ENCODE measurements around the gene SHB.

Gene SHB

GRCh38 chr9:38009035-38009501 lies 60.0 kb downstream of the SHB start:
- no peak for TF ChIP-seq CTCF (IDR thresholded peaks at IDR 0.05; ENCODE audit: poor library complexity, severe bottlenecking)
- no peaks in the 10 kb centered on the region for H3K9me3 ChIP-seq (ENCODE audit: severe bottlenecking)
- H3K4me3 ChIP-seq (ENCODE audit: severe bottlenecking), result no peak overlapping the region
- peaks cover 23% of the 10 kb centered on the region for H3K36me3 ChIP-seq (ENCODE audit: low read depth)
- H3K27ac ChIP-seq (ENCODE audit: poor library complexity, severe bottlenecking), result peak overlapping the region; percentile 95
- H3K27me3 ChIP-seq (ENCODE audit: insufficient read depth, poor library complexity, severe bottlenecking), result no peaks in the 10 kb centered on the region
- DNase-seq (ENCODE audit: low spot score) (no peak), ATAC-seq (ENCODE audit: low read depth) (no peak)
- peaks cover 51% of the 10 kb centered on the region for H3K4me1 ChIP-seq (ENCODE audit: insufficient read depth, poor library complexity, severe bottlenecking)

GRCh38 chr9:38008168-38009034 lies 60.6 kb downstream of the SHB start:
- no peak for TF ChIP-seq CTCF (IDR thresholded peaks at IDR 0.05; ENCODE audit: poor library complexity, severe bottlenecking)
- DNase-seq (ENCODE audit: low spot score) (peak; percentile 89), ATAC-seq (ENCODE audit: low read depth) (peak; percentile 86)
- no peak overlapping the region for H3K4me3 ChIP-seq (ENCODE audit: severe bottlenecking)
- H3K4me1 ChIP-seq (ENCODE audit: insufficient read depth, poor library complexity, severe bottlenecking), result peaks cover 51% of the 10 kb centered on the region
- peak overlapping the region; percentile 95 for H3K27ac ChIP-seq (ENCODE audit: poor library complexity, severe bottlenecking)
- H3K36me3 ChIP-seq (ENCODE audit: low read depth), result peaks cover 18% of the 10 kb centered on the region
- no peaks in the 10 kb centered on the region for H3K9me3 ChIP-seq (ENCODE audit: severe bottlenecking)
- H3K27me3 ChIP-seq (ENCODE audit: insufficient read depth, poor library complexity, severe bottlenecking), result no peaks in the 10 kb centered on the region

- no peak for DNase-seq (ENCODE audit: low spot score)
- H3K4me1 ChIP-seq (ENCODE audit: insufficient read depth, poor library complexity, severe bottlenecking), result peaks cover 51% of the 10 kb centered on the region
- no peak overlapping the region for H3K4me3 ChIP-seq (ENCODE audit: severe bottlenecking)
- TF ChIP-seq CTCF (IDR thresholded peaks at IDR 0.05; ENCODE audit: poor library complexity, severe bottlenecking), result no peak
- no peaks in the 10 kb centered on the region for H3K9me3 ChIP-seq (ENCODE audit: severe bottlenecking)
- peak overlapping the region; percentile 95 for H3K27ac ChIP-seq (ENCODE audit: poor library complexity, severe bottlenecking)
- ATAC-seq (ENCODE audit: low read depth), result no peak
- no peaks in the 10 kb centered on the region for H3K27me3 ChIP-seq (ENCODE audit: insufficient read depth, poor library complexity, severe bottlenecking)
- peaks cover 11% of the 10 kb centered on the region; the same call in 1 of the 2 replicates for H3K36me3 ChIP-seq (ENCODE audit: low read depth)
These were observed 62.0 kb downstream of the SHB start for GRCh38 chr9:38007016-38007415.

- Histone ChIP-seq H3K4me1 (ENCODE audit: insufficient read depth, poor library complexity, severe bottlenecking) (peaks cover 46% of the 10 kb centered on the region), H3K36me3 (ENCODE audit: low read depth) (peaks cover 11% of the 10 kb centered on the region; the same call in 1 of the 2 replicates), H3K9me3 (ENCODE audit: severe bottlenecking) (no peaks in the 10 kb centered on the region), H3K27ac (ENCODE audit: poor library complexity, severe bottlenecking) (peak overlapping the region; percentile 95), H3K27me3 (ENCODE audit: insufficient read depth, poor library complexity, severe bottlenecking) (no peaks in the 10 kb centered on the region), H3K4me3 (ENCODE audit: severe bottlenecking) (no peak overlapping the region)
- TF ChIP-seq CTCF (IDR thresholded peaks at IDR 0.05; ENCODE audit: poor library complexity, severe bottlenecking), result no peak
- DNase-seq (ENCODE audit: low spot score) (no peak), ATAC-seq (ENCODE audit: low read depth) (peak; percentile 60)
These were observed 62.9 kb downstream of the SHB start for GRCh38 chr9:38006163-38006562.

All from RWPE2 (cell line).